HEK293 (cell line): ENCODE data around the gene MYH15.

Experiments used
- CTCF ChIA-PET: fragments of 350-600 bp; formaldehyde crosslinking; extraction: SDS; loops from one replicate; lab custom pipeline; 2021; ENCODE audit warnings: antibody characterized with exemption; lab: Yijun Ruan, JAX
- POLR2A ChIA-PET: fragments of 300-600 bp; formaldehyde crosslinking; extraction: SDS; loops from one replicate; lab custom pipeline; 2020; ENCODE audit warnings: antibody characterized with exemption, inconsistent platforms; lab: Yijun Ruan, JAX
- H3K27ac ChIP-seq: fragments of 200-500 bp; sonication (Bioruptor generic); 2 replicates; pipeline ENCODE4 v1.5.1; 2014; ENCODE audit warnings: low read depth, low read length, control low read depth, inconsistent platforms; ENCODE audit errors: extremely low read depth
- H3K36me3 ChIP-seq, 2 experiments: fragments of 200-500 bp in 1 of 2; sonication (Bioruptor generic) in 1 of 2; 1 replicate in 1 of 2; 2 replicates in 1 of 2; pipeline ENCODE4 v1.5.1; 2014 to 2017; ENCODE audit warnings: inconsistent platforms in 2 of 2, low read length in 2 of 2; ENCODE audit not compliant: control insufficient read depth in 2 of 2, insufficient read depth in 1 of 2
- H3K4me1 ChIP-seq: fragments of 200-500 bp; sonication (Bioruptor generic); 2 replicates; pipeline ENCODE4 v1.5.1; 2014; ENCODE audit warnings: mild to moderate bottlenecking, low read length, inconsistent platforms; ENCODE audit not compliant: control insufficient read depth, insufficient read depth
- H3K4me3 ChIP-seq: 2 replicates; pipeline ENCODE4 v1.5.1; 2011; ENCODE audit warnings: low read depth, mild to moderate bottlenecking, control low read depth, low read length, moderate library complexity
- H3K9me3 ChIP-seq: fragments of 200-500 bp; sonication (Bioruptor generic); 2 replicates; pipeline ENCODE4 v1.5.1; 2014; ENCODE audit warnings: low read depth, low read length, inconsistent platforms; ENCODE audit not compliant: control insufficient read depth, insufficient read depth
- BCL6B ChIP-seq: fragments of 450-650 bp; formaldehyde crosslinking; IDR thresholded peaks from 2 replicates; pipeline ENCODE4 v1.5.1; 2017; ENCODE audit warnings: missing biosample characterization, missing genetic modification characterization
- REPIN1 ChIP-seq: fragments of 450-650 bp; formaldehyde crosslinking; IDR thresholded peaks from 2 replicates; pipeline ENCODE4 v1.5.1; 2017; ENCODE audit warnings: missing biosample characterization, missing genetic modification characterization, low read depth
- ZBTB48 ChIP-seq: fragments of 450-650 bp; formaldehyde crosslinking; IDR thresholded peaks from 2 replicates; pipeline ENCODE4 v1.5.1; 2016; ENCODE audit warnings: missing biosample characterization, missing genetic modification characterization
- ZEB2 ChIP-seq: fragments of 450-650 bp; formaldehyde crosslinking; IDR thresholded peaks from 2 replicates; pipeline ENCODE4 v1.5.1; 2016; ENCODE audit warnings: missing biosample characterization, missing genetic modification characterization
- ZIC2 ChIP-seq: fragments of 450-650 bp; formaldehyde crosslinking; IDR thresholded peaks from 2 replicates; pipeline ENCODE4 v1.5.1; 2016; ENCODE audit warnings: missing biosample characterization, missing genetic modification characterization
- ZNF16 ChIP-seq: fragments of 450-650 bp; formaldehyde crosslinking; IDR thresholded peaks from 2 replicates; pipeline ENCODE4 v1.5.1; 2016; ENCODE audit warnings: low read depth, missing biosample characterization, missing genetic modification characterization
- ZNF169 ChIP-seq: fragments of 450-650 bp; formaldehyde crosslinking; IDR thresholded peaks from 2 replicates; pipeline ENCODE4 v1.5.1; 2016; ENCODE audit warnings: missing biosample characterization, missing genetic modification characterization
- ZNF266 ChIP-seq: fragments of 450-650 bp; formaldehyde crosslinking; IDR thresholded peaks from 2 replicates; pipeline ENCODE4 v1.5.1; 2016; ENCODE audit warnings: missing biosample characterization, missing genetic modification characterization, low read depth
- ZNF423 ChIP-seq: fragments of 450-650 bp; formaldehyde crosslinking; IDR thresholded peaks from 2 replicates; pipeline ENCODE4 v1.5.1; 2016; ENCODE audit warnings: missing biosample characterization, missing genetic modification characterization
- ZNF473 ChIP-seq: fragments of 450-650 bp; formaldehyde crosslinking; IDR thresholded peaks from 2 replicates; pipeline ENCODE4 v1.5.1; 2017; ENCODE audit warnings: missing biosample characterization, missing genetic modification characterization
- ZNF544 ChIP-seq: fragments of 450-650 bp; formaldehyde crosslinking; IDR thresholded peaks from 2 replicates; pipeline ENCODE4 v1.5.0; 2017; ENCODE audit warnings: missing biosample characterization, missing genetic modification characterization
- ZNF548 ChIP-seq: fragments of 450-650 bp; formaldehyde crosslinking; IDR thresholded peaks from 2 replicates; pipeline ENCODE4 v1.5.1; 2016; ENCODE audit warnings: missing biosample characterization, missing genetic modification characterization
- ZNF585B ChIP-seq: fragments of 450-650 bp; formaldehyde crosslinking; IDR thresholded peaks from 2 replicates; pipeline ENCODE4 v1.5.1; 2016; ENCODE audit warnings: missing biosample characterization, missing genetic modification characterization
- ZNF610 ChIP-seq: fragments of 450-650 bp; formaldehyde crosslinking; IDR thresholded peaks from 2 replicates; pipeline ENCODE4 v1.5.1; 2016; ENCODE audit warnings: missing biosample characterization, missing genetic modification characterization, borderline replicate concordance
- ZNF639 ChIP-seq: fragments of 450-650 bp; formaldehyde crosslinking; IDR thresholded peaks from 2 replicates; pipeline ENCODE4 v1.5.1; 2016; ENCODE audit warnings: missing biosample characterization, missing genetic modification characterization
- ZNF704 ChIP-seq: fragments of 450-650 bp; formaldehyde crosslinking; IDR thresholded peaks from 2 replicates; pipeline ENCODE4 v1.5.1; 2016; ENCODE audit warnings: missing biosample characterization, missing genetic modification characterization
- TF ChIP-seq, protein P1 (sequence below): fragments of 450-650 bp; formaldehyde crosslinking; conservative IDR thresholded peaks from 2 replicates; pipeline ENCODE4 v1.5.1; 2016; ENCODE audit warnings: low read depth, missing biosample characterization, missing genetic modification characterization

The MYH15 gene

DNA sequence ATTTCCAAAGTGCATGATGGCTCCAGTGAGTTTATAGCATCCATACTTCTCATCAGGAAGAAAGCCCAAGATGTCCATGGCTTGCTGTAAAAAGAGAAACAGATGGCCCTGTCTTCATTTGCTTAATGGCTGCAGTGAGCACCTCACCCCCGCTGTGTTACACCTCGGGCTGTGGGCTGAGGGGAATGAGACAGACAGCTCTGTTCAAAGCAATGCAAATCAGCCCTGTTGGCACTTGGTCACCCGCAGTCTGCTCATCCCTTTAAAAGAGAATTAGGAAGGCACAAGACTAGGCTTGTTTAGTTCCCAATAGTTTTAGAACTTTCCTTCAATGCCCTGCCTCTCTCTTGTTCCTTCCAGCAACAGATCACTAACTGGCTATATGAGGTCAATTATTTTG lies 25.2 kb downstream of the MYH15 start:
- CTCF ChIA-PET = interaction anchor here (1.1 kb wide), 1 partner anchor 16 kb away, joined by 3 read pairs; no protein-coding TSS in a partner anchor
- no peaks in the 10 kb centered on the region for H3K9me3 ChIP-seq
- H3K4me3 ChIP-seq = no peak overlapping the region
- 0 out of 2 replicates have a peak, but pooled peaks cover 2% of the 10 kb centered on the region for H3K4me1 ChIP-seq
- TF ChIP-seq ZNF544 (tag by site-specific recombination) (no peak), ZEB2 (no peak), REPIN1 (tag by site-specific recombination) (no peak), BCL6B (tag by site-specific recombination) (no peak), ZNF548 (tag by site-specific recombination) (no peak), ZNF423 (tag by site-specific recombination) (no peak), ZNF639 (tag by site-specific recombination) (no peak), ZNF16 (no peak), ZIC2 (tag by site-specific recombination) (no peak), ZNF610 (tag by site-specific recombination) (no peak), ZNF169 (tag by site-specific recombination) (no peak), ZNF473 (no peak), ZNF704 (tag by site-specific recombination) (no peak), ZBTB48 (no peak)
- TF ChIP-seq, protein P1, sequence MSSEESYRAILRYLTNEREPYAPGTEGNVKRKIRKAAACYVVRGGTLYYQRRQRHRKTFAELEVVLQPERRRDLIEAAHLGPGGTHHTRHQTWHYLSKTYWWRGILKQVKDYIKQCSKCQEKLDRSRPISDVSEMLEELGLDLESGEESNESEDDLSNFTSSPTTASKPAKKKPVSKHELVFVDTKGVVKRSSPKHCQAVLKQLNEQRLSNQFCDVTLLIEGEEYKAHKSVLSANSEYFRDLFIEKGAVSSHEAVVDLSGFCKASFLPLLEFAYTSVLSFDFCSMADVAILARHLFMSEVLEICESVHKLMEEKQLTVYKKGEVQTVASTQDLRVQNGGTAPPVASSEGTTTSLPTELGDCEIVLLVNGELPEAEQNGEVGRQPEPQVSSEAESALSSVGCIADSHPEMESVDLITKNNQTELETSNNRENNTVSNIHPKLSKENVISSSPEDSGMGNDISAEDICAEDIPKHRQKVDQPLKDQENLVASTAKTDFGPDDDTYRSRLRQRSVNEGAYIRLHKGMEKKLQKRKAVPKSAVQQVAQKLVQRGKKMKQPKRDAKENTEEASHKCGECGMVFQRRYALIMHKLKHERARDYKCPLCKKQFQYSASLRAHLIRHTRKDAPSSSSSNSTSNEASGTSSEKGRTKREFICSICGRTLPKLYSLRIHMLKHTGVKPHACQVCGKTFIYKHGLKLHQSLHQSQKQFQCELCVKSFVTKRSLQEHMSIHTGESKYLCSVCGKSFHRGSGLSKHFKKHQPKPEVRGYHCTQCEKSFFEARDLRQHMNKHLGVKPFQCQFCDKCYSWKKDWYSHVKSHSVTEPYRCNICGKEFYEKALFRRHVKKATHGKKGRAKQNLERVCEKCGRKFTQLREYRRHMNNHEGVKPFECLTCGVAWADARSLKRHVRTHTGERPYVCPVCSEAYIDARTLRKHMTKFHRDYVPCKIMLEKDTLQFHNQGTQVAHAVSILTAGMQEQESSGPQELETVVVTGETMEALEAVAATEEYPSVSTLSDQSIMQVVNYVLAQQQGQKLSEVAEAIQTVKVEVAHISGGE = no peak
- H3K27ac ChIP-seq = no peak overlapping the region
- no peaks in the 10 kb centered on the region for H3K36me3 ChIP-seq
- POLR2A ChIA-PET = no interaction called here

DNA sequence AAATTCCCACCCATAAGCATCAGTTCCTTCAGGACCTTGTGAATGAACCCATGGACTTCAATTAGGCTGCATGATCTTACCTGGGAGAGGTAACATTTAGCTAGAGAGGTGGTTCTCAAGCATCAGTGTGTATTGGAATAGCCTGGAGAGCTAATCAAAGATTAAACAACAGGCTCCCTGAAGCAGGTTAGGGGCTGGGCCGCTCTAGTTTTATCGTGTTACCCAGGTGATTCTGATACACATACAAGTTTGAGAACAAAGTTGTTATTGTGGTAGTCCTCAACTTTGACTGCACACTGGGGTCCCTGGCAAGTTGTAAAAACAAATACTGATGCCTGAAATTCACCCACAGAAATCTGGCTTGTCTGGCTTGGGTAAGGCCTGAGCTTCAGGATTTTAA lies 31.2 kb downstream of the MYH15 start:
- TF ChIP-seq ZNF266 (tag by site-specific recombination) = no peak
- no peak for TF ChIP-seq ZNF585B (tag by site-specific recombination)
- TF ChIP-seq, all 188 proteins: peak for 0
- ChIA-PET POLR2A (no interaction called here), CTCF (interaction anchor here (0.7 to 2.6 kb wide), 3 partner anchors 46 to 551 kb away, joined by 3 to 17 read pairs (median 4); no protein-coding TSS in a partner anchor)
- Histone ChIP-seq H3K27ac (no peak overlapping the region), H3K4me1 (no peaks in the 10 kb centered on the region), H3K4me3 (no peak overlapping the region), H3K9me3 (no peaks in the 10 kb centered on the region), H3K36me3 (no peaks in the 10 kb centered on the region)
